Retina (tissue), 1 donor: ENCODE results near the gene HPS6.

Experiments
- DNase-seq: peaks from one replicate; pipeline ENCODE4 v3.0.0-alpha.2; 2016

The HPS6 gene

DNA sequence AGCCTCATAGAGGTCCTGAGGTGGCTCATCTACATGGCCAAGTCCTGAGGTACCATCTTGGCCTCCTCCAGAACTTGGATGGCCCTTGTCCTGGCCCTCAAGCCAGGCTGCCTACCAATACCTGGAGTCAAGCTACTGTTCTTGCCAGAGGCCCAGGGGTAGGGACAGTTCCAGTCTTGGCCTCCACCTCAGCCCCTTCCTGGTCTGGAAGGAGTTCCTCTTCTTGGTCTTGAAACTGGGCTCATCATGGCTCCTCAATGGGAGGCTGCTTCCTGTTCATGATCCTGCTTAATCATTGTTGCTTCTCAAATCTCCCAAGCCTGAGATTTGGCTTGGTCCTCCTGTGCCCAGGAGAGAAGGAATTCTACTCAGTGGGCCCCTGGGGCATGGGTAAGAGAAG, 3.9 kb downstream of the HPS6 start:
- no peak for DNase-seq

- peak; percentile 79 for DNase-seq
Measured at GRCh38 chr10:102072673-102073527, 7.8 kb downstream of the HPS6 start.

GRCh38 chr10:102083541-102083940, 18.4 kb downstream of the HPS6 start:
- DNase-seq = no peak

DNA sequence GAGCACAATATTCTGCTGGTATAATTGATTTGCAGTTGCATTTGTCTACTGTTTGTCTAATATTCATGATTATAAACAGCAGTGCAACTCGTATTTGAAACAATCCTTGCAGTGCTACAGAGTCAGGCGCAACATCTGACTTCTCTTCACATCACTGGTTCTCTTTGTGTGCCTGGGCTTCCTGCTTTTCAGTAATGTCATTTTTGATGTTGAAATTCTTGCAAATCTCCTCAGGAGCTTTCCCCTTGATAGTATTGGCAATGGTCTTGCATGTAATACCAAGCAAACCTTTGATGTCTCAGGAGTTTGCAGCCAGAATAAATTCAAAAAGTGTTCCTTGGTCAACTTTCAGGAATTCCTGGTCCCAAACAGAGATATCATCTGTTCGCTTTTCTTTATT, 20.2 kb downstream of the HPS6 start:
- DNase-seq = no peak

GRCh38 chr10:102086196-102086595, 21.0 kb downstream of the HPS6 start:
- no peak for DNase-seq

DNA sequence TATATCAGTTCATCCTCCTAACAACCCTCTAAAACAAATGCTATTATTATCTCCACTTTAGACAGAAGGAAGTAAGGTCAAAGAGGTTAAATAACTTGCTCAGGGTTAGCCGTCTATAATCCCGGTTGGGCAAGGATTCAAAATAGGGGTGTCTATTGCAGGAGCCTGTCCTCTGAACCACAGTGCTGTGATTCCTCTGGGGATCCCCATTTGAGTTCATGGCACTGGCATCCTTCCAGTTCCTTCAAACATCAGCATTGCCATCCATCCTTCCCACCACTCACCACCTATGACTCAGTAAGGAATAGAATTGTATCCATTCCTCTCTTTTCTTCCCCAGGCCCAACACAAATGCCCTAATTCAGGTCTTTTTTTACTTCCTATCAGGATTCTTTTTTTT, 25.6 kb downstream of the HPS6 start:
- DNase-seq = no peak

DNA sequence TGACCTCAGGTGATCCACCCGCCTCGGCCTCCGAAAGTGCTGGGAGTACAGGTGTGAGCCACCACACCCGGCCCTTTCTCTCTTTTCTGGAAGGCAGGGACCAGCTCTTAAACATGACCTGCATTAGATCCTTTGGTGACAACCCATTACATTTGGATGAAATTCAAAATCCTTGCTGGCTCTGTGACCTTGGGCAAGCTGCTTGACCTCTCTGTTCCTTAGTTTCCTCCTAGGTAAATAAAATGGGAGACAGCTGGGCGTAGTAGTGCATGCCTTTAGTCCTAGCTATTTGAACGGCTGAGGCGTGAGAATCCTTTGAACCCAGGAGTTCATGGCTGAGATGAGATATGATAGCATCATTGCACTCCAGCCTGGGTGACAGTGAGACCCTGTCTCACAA, 31.3 kb downstream of the HPS6 start:
- no peak for DNase-seq

- no peak for DNase-seq
Measured at GRCh38 chr10:102101152-102101551, 36.0 kb downstream of the HPS6 start.

- DNase-seq = no peak
Measured at GRCh38 chr10:102102421-102102820, 37.3 kb downstream of the HPS6 start.

DNA sequence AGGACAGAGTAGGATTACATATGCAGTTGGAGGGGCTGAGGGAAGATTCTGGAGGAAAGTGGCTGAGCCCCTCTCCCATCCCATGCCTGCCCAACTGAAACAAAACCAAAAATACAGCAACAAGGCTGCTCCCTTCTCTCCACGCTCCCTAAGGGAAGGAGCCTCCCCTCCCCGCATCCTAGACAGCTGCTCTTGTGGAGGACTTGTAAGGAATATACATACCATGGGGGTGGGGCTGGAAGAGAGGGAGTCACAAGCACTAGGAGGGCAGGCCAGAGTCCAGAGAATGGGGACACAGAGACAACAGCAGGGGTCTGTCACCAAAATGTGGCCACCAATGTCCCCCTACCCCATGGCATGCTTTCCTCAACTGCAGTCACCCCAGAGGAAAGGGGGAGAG, 41.8 kb downstream of the HPS6 start:
- no peak for DNase-seq

GRCh38 chr10:102109166-102110116, 44.3 kb downstream of the HPS6 start:
- DNase-seq = no peak

DNA sequence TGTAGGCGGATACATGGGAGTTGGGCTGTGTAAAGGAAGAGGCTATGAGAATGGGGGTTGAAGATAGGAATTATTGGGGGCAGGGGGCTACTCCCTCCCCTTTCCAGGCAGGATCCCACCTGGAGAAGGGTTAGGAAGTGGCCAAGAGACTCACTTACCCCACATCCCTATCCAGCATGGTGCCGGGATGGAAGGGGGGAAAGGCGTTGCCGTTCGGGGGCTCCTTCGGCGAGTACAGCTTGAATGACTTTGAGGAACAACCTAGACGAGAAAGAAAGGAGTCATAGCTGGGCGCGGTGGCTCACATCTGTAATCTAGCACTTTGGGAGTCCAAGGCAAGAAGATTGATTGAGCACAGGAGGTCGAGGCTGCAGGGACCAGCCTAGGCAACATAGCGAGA, 46.1 kb downstream of the HPS6 start:
- DNase-seq = no peak

- DNase-seq = no peak
Measured at GRCh38 chr10:102112210-102112817, 47.2 kb downstream of the HPS6 start.

DNA sequence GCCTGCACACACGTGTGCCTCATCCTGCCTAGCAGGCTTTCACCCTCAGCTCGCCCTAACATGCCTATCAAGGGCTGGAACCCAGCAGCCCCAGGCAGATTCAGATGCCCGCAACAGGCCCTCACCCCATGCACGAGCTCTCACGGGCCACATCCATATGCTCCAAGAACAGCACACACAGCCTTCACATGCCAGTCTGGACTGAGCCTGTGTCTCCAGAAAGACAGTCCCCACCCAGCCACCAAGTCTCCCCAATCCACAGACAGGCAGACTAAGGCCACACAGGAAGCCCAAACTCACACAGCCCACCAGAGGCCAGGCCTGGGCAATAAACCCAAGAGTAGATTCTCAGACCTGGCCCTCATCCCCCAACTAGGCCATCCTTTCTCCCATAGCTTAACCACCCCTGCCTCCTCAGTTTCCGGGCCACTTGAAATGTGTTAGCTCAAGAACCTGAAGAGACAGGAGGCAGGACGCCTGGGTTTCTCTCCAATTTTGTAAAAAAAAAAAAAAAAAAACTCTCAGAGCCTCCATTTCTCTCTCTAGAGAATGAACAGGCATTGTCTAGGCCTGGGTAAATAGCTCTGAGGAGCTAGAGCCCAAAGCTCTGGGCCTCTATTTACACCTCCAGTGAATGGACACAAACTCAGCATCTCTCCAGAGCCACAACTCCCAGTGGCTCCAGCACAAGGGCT, 48.3 kb downstream of the HPS6 start:
- no peak for DNase-seq

GRCh38 chr10:102113956-102114857, 49.1 kb downstream of the HPS6 start:
- peak; percentile 63 for DNase-seq

DNA sequence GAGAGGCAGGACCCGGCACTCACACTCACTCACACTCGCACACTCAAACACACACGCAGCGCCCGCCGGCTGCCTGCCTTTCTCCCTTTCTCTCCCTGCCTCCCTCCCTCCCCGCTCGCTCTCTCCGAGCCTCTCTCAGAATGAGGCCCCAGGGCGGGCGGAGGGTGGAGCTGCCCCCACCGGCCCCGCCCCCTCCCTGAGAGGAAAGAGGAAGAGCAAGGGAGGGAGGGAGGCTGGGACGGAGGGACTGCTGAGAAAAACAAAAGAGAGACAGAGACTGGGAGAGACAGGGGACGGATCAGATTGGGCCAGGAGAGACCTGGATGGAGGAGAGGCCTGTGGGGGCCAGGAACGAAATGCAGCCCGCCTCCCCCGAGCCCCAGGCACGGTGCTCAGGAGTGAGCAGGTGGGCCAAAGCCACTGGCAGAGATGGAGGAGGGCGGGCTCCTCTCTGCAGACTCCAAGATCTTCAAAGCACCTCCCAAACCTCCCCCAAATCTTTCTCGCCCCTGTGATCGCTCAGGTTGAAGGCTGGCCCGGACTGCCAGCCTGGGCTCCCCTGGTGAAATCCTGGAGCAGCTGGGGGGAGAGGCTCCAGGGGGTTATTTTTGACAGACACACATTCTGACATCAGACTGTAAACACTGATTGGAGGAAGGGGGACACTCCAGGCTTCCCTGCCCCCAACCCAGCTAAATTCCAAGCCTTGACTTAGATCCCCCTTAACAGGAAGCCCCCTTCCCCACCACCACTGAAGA, 49.9 kb downstream of the HPS6 start:
- DNase-seq = peak; percentile 90

DNA sequence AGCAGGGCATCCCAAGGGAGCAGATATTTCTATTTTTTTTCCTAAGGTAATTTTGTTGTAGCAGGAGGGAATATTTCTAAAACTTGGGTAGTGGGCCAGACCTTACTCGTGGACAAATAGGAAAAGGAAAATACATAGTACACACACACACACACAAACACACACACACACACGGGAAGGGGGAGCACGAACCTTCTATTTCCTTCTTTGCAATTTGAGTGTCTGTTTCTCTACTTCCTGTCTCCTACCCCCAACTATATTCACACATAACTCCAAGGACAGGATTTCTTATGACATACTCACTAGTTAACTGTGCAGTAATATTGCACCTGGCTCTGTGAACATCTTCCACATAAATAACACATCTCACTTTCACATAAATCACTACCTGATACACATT, 50.6 kb downstream of the HPS6 start:
- no peak for DNase-seq

GRCh38 chr10:102116656-102117055, 51.5 kb downstream of the HPS6 start:
- DNase-seq = no peak
